ENCODE measurements around the gene RAE1.
A peak's percentile ranks its signal among the peaks of the same experiment; 100 is the strongest.

RAE1 gene

GRCh38 chr20:57372581-57373350, 21.7 kb downstream of the RAE1 start:
- no peak for DNase-seq

- no peak for DNase-seq
These were observed 23.4 kb downstream of the RAE1 start for GRCh38 chr20:57374343-57374930.

- no peak for DNase-seq
These were observed 24.0 kb downstream of the RAE1 start for GRCh38 chr20:57374931-57375651.

GRCh38 chr20:57375652-57376230, 24.7 kb downstream of the RAE1 start:
- DNase-seq: no peak

GRCh38 chr20:57377350-57377749, 26.3 kb downstream of the RAE1 start:
- no peak for DNase-seq

GRCh38 chr20:57378107-57378506, 27.1 kb downstream of the RAE1 start:
- DNase-seq: no peak

GRCh38 chr20:57378646-57379262, 27.7 kb downstream of the RAE1 start:
- no peak for DNase-seq

GRCh38 chr20:57379263-57379647, 28.2 kb downstream of the RAE1 start:
- no peak for DNase-seq

GRCh38 chr20:57380081-57380750, 29.2 kb downstream of the RAE1 start:
- no peak for DNase-seq

GRCh38 chr20:57381596-57382503, 30.8 kb downstream of the RAE1 start:
- DNase-seq: peak; percentile 88

GRCh38 chr20:57382516-57382915, 31.5 kb downstream of the RAE1 start:
- DNase-seq: no peak

- DNase-seq: no peak
These were observed 32.6 kb downstream of the RAE1 start for GRCh38 chr20:57383447-57384347.

- no peak for DNase-seq
These were observed 33.4 kb downstream of the RAE1 start for GRCh38 chr20:57384486-57384885.

- DNase-seq: no peak
These were observed 34.1 kb downstream of the RAE1 start for GRCh38 chr20:57384953-57385761.

GRCh38 chr20:57385940-57386339, 34.9 kb downstream of the RAE1 start:
- DNase-seq: no peak

- no peak for DNase-seq
These were observed 35.7 kb downstream of the RAE1 start for GRCh38 chr20:57386762-57387161.

GRCh38 chr20:57387463-57387862, 36.4 kb downstream of the RAE1 start:
- DNase-seq: no peak

GRCh38 chr20:57387945-57388371, 36.9 kb downstream of the RAE1 start:
- no peak for DNase-seq

- DNase-seq: peak; percentile 64
These were observed 38.1 kb downstream of the RAE1 start for GRCh38 chr20:57388953-57389694.
